Adrenal gland (tissue), 5 donors: ENCODE data around the gene MLLT1.

Source experiments
- CTCF ChIP-seq, 6 experiments: fragments of 450-650 bp in 4 of 6; fragments of 200-600 bp in 2 of 6; sonication (generic) in 1 of 6; IDR thresholded peaks; 1 replicate in 5 of 6; 2 replicates in 1 of 6; pipeline versions ENCODE4 v1.5.1 to v1.8.0; 2016 to 2021; ENCODE audit warnings: antibody characterized with exemption in 6 of 6, mild to moderate bottlenecking in 2 of 6, moderate library complexity in 1 of 6
- POLR2A ChIP-seq, 2 donors: fragments of 450-650 bp; IDR thresholded peaks; one replicate each; pipeline ENCODE4 v1.6.1; 2017; ENCODE audit warnings: antibody characterized with exemption in 2 of 2, mild to moderate bottlenecking in 2 of 2, moderate library complexity in 1 of 2
- donor health status: DM: no; HTN: no; CAD: no.

GRCh38 chr19:6210091-6210490 is 69.7 kb downstream of the MLLT1 start:
- no peak for TF ChIP-seq CTCF (IDR thresholded peaks at IDR 0.05)
- no peak for TF ChIP-seq POLR2A (IDR thresholded peaks at IDR 0.05)
